GM12892 (cell line): Measurements from ENCODE around the gene MARCHF10.

Source experiments
- POLR2A ChIP-seq: IDR thresholded peaks from 2 replicates; pipeline ENCODE4 v1.6.1; 2011; ENCODE audit warnings: low read depth, low read length, control low read depth
- POLR2AphosphoS5 ChIP-seq: IDR thresholded peaks from 2 replicates; pipeline ENCODE4 v1.6.1; 2011; ENCODE audit warnings: low read depth, low read length, control low read depth

GRCh38 chr17:62765351-62765750 is 42.8 kb downstream of the MARCHF10 start:
- TF ChIP-seq POLR2A (no peak), POLR2AphosphoS5 (no peak)
